ENCODE data around the gene NUP62CL. TPM values are rescaled to one million over a fixed set of nuclear protein-coding genes. Genes with fewer than 3 reads are reported as not detected.

NUP62CL gene
- total and polyA plus RNA-seq, 2 of the 13 experiments (the other 11 are each of a cell fraction or from before 2014, with no cell fraction given) = 4.2 to 5.8 TPM

DNA sequence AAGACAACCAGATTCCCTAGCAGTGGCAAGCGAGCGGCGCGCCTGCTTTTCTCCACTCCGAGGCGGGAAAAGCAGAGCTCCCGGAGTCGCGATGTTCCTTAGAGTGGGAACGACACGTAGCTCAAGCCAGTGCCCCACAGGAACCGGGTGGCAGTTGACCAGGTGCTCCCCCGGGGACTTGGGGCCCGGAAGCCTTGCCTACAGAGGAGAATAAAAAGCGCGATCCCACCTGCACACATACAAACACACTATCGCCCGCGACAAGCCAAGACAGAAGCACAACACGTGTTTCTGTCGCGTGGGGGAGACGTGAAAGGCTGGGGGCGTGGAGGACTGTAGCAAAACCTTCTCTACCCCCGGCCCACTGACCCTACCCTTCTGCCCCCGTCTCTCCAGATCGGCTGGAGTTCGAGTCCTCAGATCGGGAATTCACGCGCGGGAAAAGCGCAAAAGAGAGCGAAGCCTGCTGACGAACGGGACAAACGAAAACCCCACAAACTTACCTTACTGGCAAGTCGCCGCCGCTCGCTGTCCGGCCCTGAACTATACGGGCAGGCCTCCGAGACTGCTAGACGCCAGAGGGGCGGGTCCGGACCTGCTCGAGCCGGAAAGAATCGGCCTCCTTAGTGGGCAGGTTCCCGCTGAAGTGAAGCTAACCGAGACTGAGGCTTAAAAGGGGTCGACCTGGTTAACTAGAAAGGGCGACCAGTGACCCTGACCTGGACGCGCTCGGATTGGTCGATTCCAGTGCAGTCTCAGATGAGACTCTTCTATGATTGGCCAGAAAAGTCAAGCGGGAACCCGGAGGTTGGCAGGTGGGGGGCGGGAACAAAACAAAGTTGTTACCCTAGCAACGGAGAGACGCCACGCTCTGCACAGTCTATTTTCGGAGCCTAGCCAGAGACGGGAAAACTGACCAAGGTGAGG is at the start of gene NUP62CL, which contains the start of gene DNAAF6 (continued):
- TF ChIP-seq, protein P1, sequence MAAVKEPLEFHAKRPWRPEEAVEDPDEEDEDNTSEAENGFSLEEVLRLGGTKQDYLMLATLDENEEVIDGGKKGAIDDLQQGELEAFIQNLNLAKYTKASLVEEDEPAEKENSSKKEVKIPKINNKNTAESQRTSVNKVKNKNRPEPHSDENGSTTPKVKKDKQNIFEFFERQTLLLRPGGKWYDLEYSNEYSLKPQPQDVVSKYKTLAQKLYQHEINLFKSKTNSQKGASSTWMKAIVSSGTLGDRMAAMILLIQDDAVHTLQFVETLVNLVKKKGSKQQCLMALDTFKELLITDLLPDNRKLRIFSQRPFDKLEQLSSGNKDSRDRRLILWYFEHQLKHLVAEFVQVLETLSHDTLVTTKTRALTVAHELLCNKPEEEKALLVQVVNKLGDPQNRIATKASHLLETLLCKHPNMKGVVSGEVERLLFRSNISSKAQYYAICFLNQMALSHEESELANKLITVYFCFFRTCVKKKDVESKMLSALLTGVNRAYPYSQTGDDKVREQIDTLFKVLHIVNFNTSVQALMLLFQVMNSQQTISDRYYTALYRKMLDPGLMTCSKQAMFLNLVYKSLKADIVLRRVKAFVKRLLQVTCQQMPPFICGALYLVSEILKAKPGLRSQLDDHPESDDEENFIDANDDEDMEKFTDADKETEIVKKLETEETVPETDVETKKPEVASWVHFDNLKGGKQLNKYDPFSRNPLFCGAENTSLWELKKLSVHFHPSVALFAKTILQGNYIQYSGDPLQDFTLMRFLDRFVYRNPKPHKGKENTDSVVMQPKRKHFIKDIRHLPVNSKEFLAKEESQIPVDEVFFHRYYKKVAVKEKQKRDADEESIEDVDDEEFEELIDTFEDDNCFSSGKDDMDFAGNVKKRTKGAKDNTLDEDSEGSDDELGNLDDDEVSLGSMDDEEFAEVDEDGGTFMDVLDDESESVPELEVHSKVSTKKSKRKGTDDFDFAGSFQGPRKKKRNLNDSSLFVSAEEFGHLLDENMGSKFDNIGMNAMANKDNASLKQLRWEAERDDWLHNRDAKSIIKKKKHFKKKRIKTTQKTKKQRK (IDR thresholded peaks at IDR 0.05; ENCODE audit: low read length) = no peak
- TF ChIP-seq, protein P2, sequence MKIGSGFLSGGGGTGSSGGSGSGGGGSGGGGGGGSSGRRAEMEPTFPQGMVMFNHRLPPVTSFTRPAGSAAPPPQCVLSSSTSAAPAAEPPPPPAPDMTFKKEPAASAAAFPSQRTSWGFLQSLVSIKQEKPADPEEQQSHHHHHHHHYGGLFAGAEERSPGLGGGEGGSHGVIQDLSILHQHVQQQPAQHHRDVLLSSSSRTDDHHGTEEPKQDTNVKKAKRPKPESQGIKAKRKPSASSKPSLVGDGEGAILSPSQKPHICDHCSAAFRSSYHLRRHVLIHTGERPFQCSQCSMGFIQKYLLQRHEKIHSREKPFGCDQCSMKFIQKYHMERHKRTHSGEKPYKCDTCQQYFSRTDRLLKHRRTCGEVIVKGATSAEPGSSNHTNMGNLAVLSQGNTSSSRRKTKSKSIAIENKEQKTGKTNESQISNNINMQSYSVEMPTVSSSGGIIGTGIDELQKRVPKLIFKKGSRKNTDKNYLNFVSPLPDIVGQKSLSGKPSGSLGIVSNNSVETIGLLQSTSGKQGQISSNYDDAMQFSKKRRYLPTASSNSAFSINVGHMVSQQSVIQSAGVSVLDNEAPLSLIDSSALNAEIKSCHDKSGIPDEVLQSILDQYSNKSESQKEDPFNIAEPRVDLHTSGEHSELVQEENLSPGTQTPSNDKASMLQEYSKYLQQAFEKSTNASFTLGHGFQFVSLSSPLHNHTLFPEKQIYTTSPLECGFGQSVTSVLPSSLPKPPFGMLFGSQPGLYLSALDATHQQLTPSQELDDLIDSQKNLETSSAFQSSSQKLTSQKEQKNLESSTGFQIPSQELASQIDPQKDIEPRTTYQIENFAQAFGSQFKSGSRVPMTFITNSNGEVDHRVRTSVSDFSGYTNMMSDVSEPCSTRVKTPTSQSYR (CRISPR knock-in tag; IDR thresholded peaks at IDR 0.05; ENCODE audit: borderline replicate concordance) = no peak
- TF ChIP-seq SP2 (CRISPR knock-in tag; IDR thresholded peaks at IDR 0.05) (peak; percentile 54; the same call in 1 of the 2 replicates), ATAD3A (CRISPR knock-in tag; IDR thresholded peaks at IDR 0.05) (no peak), ZNF282 (IDR thresholded peaks at IDR 0.05; ENCODE audit: partially characterized antibody) (no peak), SP4 (CRISPR knock-in tag; IDR thresholded peaks at IDR 0.05) (no peak), RFX5 (IDR thresholded peaks at IDR 0.05; ENCODE audit: low read depth, low read length) (peak; percentile 81), ZNF562 (CRISPR knock-in tag; IDR thresholded peaks at IDR 0.05; ENCODE audit: borderline replicate concordance) (no peak), ZNF333 (CRISPR knock-in tag; IDR thresholded peaks at IDR 0.05; ENCODE audit: borderline replicate concordance) (no peak), TCF7 (IDR thresholded peaks at IDR 0.05; ENCODE audit: low read depth) (no peak), JUN (CRISPR knock-in tag; IDR thresholded peaks at IDR 0.05) (no peak), U2AF1 (optimal IDR thresholded peaks at IDR 0.05; ENCODE audit: low read depth, low read length) (no peak), ZNF225 (CRISPR knock-in tag; IDR thresholded peaks at IDR 0.05) (no peak), RFX1 (IDR thresholded peaks at IDR 0.05) (peak; percentile 80), ZNF564 (CRISPR knock-in tag; IDR thresholded peaks at IDR 0.05) (no peak), ZNF652 (CRISPR knock-in tag; IDR thresholded peaks at IDR 0.05; ENCODE audit: borderline replicate concordance, low read depth) (peak; percentile 43; the same call in 1 of the 2 replicates)
- TF ChIP-seq, protein P3, sequence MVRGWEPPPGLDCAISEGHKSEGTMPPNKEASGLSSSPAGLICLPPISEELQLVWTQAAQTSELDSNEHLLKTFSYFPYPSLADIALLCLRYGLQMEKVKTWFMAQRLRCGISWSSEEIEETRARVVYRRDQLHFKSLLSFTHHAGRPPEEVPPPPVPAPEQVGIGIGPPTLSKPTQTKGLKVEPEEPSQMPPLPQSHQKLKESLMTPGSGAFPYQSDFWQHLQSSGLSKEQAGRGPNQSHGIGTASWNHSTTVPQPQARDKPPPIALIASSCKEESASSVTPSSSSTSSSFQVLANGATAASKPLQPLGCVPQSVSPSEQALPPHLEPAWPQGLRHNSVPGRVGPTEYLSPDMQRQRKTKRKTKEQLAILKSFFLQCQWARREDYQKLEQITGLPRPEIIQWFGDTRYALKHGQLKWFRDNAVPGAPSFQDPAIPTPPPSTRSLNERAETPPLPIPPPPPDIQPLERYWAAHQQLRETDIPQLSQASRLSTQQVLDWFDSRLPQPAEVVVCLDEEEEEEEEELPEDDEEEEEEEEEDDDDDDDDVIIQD (CRISPR knock-in tag; IDR thresholded peaks at IDR 0.05; ENCODE audit: low read depth) = peak; percentile 25; the same call in 1 of the 2 replicates
- TF ChIP-seq, protein P4, sequence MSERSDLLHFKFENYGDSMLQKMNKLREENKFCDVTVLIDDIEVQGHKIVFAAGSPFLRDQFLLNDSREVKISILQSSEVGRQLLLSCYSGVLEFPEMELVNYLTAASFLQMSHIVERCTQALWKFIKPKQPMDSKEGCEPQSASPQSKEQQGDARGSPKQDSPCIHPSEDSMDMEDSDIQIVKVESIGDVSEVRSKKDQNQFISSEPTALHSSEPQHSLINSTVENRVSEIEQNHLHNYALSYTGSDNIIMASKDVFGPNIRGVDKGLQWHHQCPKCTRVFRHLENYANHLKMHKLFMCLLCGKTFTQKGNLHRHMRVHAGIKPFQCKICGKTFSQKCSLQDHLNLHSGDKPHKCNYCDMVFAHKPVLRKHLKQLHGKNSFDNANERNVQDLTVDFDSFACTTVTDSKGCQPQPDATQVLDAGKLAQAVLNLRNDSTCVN (CRISPR knock-in tag; IDR thresholded peaks at IDR 0.05; ENCODE audit: borderline replicate concordance) = no peak
- TF ChIP-seq, protein P5, sequence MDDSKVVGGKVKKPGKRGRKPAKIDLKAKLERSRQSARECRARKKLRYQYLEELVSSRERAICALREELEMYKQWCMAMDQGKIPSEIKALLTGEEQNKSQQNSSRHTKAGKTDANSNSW (CRISPR knock-in tag; IDR thresholded peaks at IDR 0.05; ENCODE audit: borderline replicate concordance) = no peak

Measured in HepG2 (cell line).